Measurements from ENCODE around the gene RASL11B.
A peak's percentile ranks its signal among the peaks of the same experiment; 100 is the strongest.
"Not testable (repeated sequence)": the region's sequence is repeated elsewhere in the genome, so short reads cannot be mapped to it uniquely, and the experiment has no call there.

Gene RASL11B, protein sequence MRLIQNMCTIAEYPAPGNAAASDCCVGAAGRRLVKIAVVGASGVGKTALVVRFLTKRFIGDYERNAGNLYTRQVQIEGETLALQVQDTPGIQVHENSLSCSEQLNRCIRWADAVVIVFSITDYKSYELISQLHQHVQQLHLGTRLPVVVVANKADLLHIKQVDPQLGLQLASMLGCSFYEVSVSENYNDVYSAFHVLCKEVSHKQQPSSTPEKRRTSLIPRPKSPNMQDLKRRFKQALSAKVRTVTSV

DNA sequence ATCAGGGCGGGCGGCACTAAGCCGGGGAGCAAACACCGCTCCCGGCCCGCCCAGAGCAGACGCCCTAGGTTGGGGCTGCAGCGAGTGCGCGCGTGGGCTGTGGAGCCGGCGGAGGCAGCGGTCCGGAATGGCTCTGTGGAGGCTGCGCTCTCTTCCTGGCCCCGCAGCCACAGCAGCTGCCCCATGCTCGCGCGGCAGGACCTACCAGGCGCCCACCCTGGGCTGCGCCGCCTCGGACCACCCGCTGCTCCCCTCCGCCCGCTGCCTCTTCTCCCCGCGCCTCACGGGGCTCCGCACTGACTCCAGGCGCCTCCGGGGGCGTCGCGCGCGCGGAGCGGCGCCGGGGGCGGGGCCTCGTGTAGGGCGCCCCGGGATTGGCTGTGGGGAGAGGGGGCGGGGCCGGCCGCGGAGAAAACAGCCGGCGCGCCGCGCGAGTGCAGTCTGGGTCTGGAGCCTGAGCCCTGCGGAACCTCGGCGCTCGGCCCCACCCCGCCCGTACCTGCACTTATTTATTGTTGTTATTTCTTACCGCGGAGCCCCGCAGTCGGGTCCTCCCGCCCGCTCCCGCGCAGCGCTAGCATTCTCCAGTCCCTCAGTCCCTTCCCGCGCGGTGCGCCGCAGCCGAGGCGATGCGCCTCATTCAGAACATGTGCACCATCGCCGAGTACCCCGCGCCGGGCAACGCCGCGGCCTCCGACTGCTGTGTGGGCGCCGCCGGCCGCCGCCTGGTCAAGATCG, at the start of gene RASL11B:
Gene RASL11B, plus strand, starts transcription at position 439 of the 738 bp plus-strand sequence. Its CDS starts 191 bp downstream, at position 630.
- H3K4me1 Mint-ChIP-seq (ENCODE audit: low read depth) = peaks cover 14% of the 10 kb centered on the region
- H3K36me3 Mint-ChIP-seq = peaks cover 5% of the 10 kb centered on the region
- H3K9me3 Mint-ChIP-seq (ENCODE audit: low read depth) = peaks cover 5% of the 10 kb centered on the region
- H3K27me3 Mint-ChIP-seq = peaks cover 32% of the 10 kb centered on the region
- no peak within 1 kb of the TSS for H3K27ac Mint-ChIP-seq
- H3K4me3 Mint-ChIP-seq = peak within 1 kb of the TSS; percentile 85

DNA sequence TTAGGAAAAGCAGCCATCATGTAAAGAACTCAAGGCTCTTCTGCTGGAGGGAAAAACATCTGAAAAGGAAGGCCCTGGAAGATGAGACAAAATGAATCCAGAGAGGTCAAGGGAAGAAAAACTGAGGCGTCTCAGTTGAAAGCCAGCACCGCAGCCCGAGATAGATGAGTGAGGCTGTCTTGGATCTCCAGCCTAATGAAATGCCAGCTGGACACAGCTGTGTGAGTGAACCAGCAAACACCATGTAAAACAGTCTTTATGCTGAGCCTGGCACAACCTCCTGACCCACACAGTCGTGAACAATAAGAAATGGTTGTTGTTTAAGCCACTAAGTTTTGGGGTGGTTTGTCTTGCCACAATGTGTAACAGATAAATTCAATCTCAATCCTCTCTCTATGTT, 48.6 kb upstream of the RASL11B start:
- no peaks in the 10 kb centered on the region for H3K36me3 Mint-ChIP-seq
- H3K9me3 Mint-ChIP-seq (ENCODE audit: low read depth) = no peaks in the 10 kb centered on the region
- no peaks in the 10 kb centered on the region for H3K4me1 Mint-ChIP-seq (ENCODE audit: low read depth)
- peaks cover 2% of the 10 kb centered on the region for H3K27me3 Mint-ChIP-seq
- no peak overlapping the region for H3K4me3 Mint-ChIP-seq
- no peak overlapping the region for H3K27ac Mint-ChIP-seq

DNA sequence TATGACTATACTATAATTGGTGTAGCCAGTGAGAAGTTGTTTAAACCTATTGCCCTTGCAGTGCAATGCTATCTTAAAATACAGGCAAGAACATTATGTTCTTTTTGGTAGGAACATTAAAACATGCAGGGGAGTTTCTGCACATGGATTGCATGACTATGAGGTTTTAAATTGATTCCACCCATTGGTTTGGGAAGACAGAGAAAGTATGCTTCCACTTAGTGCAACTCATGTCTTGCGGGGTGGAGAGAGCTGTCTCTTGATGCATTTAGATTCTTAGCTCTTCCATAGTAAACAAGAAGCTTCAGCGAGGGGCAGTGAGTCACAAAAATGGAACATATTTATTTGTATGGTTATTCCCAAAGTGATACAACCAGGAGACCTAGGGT, 39.5 kb upstream of the RASL11B start:
- Mint-ChIP-seq H3K27ac (no peak overlapping the region), H3K4me1 (ENCODE audit: low read depth) (peaks cover 34% of the 10 kb centered on the region), H3K9me3 (ENCODE audit: low read depth) (no peaks in the 10 kb centered on the region), H3K4me3 (no peak overlapping the region), H3K36me3 (no peaks in the 10 kb centered on the region), H3K27me3 (no peaks in the 10 kb centered on the region)

DNA sequence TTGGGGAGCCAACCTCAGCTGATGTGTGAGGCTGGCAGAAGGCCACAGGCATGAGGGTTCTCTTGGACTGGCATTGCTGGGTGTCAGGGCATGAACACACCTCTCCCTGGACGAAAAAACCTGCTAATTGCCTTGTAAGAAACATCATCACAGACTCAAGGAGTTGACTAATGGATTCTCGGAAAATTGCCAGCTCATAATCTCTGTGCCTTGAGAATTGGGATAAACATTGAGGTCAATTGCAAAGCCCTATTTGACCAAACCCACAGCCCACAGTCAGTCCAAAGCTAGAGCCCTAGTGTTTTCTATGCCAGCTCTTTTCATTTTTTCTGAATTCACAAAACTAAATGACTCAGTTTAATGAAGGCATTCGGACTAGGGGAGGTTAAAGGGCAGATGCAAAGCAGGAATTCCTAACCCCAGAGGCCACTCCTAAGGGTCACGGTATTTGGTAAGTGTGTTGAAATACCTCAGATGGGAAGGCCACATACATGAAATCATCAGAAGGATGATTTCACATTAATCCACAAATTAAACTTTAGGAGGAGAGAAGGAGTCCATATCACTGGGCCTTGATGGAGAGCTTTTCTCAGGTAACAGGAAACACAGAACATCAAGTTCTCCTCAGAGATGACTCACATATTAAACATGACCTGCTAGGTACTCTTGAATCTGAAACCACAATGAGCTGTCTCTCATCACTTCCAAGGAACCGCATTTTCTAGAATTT, 39.0 kb upstream of the RASL11B start:
- Mint-ChIP-seq H3K36me3 (no peaks in the 10 kb centered on the region), H3K4me1 (ENCODE audit: low read depth) (peaks cover 34% of the 10 kb centered on the region), H3K9me3 (ENCODE audit: low read depth) (no peaks in the 10 kb centered on the region), H3K27me3 (no peaks in the 10 kb centered on the region), H3K4me3 (no peak overlapping the region), H3K27ac (peak overlapping the region; percentile 68)

DNA sequence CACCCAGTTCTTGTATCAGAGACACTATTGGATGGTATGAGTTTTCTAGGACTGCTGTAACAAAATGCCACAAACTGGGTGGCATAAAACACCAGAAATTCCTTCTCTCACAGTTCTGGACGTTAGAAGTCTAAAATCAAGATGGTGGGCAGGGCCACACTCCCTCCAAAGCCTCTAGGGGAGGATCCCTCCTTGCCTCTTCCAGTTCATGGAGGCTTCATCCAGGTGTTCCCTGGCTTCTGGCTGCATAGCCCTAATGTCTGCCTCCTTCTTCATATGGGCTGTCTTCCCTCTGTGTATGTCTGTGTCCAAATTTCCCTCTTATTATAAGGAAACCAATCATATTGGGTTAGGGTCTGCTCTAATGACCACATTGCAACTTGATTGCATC, 38.4 kb upstream of the RASL11B start:
- peaks cover 34% of the 10 kb centered on the region for H3K4me1 Mint-ChIP-seq (ENCODE audit: low read depth)
- no peak overlapping the region for H3K27ac Mint-ChIP-seq
- H3K36me3 Mint-ChIP-seq = no peaks in the 10 kb centered on the region
- H3K27me3 Mint-ChIP-seq = no peaks in the 10 kb centered on the region
- H3K4me3 Mint-ChIP-seq = no peak overlapping the region
- H3K9me3 Mint-ChIP-seq (ENCODE audit: low read depth) = no peaks in the 10 kb centered on the region

DNA sequence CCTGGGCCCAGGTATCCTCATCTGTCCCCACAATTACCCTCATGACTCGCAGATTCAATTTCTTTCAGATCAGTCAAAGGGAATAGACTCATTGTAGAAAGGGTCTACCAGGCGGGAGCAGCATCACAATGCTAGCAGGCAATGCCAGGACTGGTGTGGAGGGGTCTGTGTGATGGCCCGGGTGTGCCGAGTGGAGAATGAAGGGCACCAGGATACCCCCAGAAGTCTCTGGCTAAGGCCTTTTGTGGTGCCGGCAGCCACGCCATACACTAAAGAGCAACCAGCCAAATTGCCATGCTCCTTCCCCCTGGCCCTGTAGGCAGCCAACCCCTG, 37.9 kb upstream of the RASL11B start:
- Mint-ChIP-seq H3K4me1 (ENCODE audit: low read depth) (peaks cover 34% of the 10 kb centered on the region), H3K4me3 (no peak overlapping the region), H3K9me3 (ENCODE audit: low read depth) (no peaks in the 10 kb centered on the region), H3K27ac (peak overlapping the region; percentile 54), H3K27me3 (no peaks in the 10 kb centered on the region), H3K36me3 (no peaks in the 10 kb centered on the region)

DNA sequence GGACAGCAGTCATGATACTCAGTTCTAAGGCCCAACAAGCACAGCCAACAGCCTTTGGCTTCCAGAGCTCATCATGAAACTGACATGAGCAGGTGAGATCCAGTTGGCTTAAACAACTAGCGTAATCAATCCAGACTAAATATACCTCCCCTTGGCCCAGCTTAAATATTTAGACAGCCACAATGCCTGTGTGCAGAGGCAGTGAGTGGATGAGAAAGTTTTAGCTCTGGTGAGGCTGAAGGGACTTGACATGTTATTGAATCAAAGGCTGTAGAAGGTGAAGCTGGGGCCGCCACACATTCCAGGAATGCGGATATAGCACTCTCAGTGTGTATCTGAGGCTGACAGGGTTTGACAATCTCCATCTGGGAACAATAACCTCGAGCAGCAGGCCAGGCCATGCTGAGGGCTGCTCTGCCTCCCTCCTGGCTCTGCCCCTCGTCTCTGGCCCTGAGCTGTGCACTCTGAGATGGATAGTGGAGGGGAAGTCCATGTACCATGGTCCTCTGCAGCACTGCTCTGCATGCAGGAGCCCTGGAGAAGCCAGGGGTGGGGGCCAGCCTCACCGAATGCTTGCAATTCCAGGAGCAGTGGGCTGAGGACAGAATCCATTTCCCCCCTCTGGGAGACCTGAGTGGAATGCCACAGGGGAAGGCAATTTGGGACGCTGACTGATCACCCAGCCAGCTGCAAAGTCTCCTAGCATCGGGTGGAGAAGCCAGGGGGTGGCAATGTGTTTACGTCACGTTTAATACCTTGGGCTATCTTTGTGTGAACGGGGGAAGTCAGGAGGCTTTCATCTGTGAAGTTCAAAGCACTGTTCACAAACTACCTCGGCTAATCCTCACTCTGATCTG, 37.3 kb upstream of the RASL11B start:
- peak overlapping the region; percentile 54 for H3K27ac Mint-ChIP-seq

DNA sequence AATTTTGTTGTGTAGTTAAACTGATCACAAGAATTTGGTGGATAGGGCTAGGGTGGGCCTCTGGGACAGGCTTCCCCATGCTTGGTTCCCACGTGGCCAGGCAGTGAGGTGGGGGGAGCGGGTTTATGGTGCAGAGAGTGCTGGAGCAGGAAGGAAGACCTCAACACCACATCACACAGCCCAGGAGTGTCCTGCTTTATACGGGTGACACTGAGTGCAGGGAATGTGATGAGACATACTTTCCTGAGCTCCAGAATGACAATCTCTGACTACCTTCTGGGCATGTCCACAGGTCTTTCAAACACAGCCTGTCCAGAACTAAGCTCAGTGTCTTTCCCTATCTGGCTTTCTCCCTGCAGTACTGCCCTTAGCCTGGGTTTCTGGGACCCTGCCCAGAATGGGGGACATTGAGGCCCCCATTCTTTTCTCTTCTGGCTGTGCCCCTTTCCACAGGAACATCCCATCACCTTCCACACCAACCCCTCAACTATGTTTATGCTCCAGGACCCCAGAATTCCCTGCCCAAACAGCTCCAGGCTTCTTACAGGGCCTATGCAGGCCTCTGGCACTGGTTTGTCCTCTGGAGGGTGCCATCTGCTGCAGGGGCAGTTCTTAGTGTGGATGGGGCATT, 36.5 kb upstream of the RASL11B start:
- peaks cover 34% of the 10 kb centered on the region for H3K4me1 Mint-ChIP-seq (ENCODE audit: low read depth)
- H3K27me3 Mint-ChIP-seq = no peaks in the 10 kb centered on the region
- no peaks in the 10 kb centered on the region for H3K9me3 Mint-ChIP-seq (ENCODE audit: low read depth)
- no peak overlapping the region for H3K4me3 Mint-ChIP-seq
- H3K27ac Mint-ChIP-seq = no peak overlapping the region
- H3K36me3 Mint-ChIP-seq = no peaks in the 10 kb centered on the region

More for the DNA sequence above, 37.3 kb upstream of the RASL11B start:
- H3K4me1 Mint-ChIP-seq (ENCODE audit: low read depth) = peaks cover 34% of the 10 kb centered on the region
- H3K4me3 Mint-ChIP-seq = no peak overlapping the region
- H3K9me3 Mint-ChIP-seq (ENCODE audit: low read depth) = no peaks in the 10 kb centered on the region
- no peaks in the 10 kb centered on the region for H3K36me3 Mint-ChIP-seq
- H3K27me3 Mint-ChIP-seq = no peaks in the 10 kb centered on the region

DNA sequence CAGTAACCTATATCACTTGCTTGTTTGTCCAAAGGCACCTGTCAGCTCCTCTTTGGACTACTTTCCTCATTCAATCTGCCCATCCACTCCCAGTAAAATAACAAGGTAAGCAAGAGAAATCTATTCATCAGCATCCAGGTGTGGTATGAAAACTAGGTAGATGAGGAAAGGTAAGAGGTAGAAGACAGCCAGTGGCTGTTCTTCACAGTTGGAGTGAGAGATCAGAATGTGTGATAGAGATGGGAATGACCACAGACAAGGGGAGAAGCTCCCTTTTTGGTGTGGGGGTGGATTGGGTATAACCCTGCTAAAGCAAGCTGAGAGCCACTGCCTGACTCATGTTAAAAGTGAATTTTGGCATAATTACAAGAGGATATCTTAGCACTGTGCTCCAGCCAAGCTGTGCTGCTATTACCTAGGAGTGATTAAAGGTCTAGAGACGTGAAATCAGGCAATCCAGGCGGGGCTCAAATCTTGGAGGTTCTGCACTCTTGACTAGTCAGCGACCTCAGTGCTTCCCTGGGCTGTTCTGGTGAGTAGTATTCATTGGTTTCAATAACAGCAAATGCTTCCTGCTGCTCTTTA, 28.1 kb upstream of the RASL11B start:
- Mint-ChIP-seq H3K9me3 (ENCODE audit: low read depth) (no peaks in the 10 kb centered on the region), H3K27me3 (peaks cover 7% of the 10 kb centered on the region), H3K4me3 (no peak overlapping the region), H3K36me3 (no peaks in the 10 kb centered on the region), H3K4me1 (ENCODE audit: low read depth) (no peaks in the 10 kb centered on the region), H3K27ac (no peak overlapping the region)

DNA sequence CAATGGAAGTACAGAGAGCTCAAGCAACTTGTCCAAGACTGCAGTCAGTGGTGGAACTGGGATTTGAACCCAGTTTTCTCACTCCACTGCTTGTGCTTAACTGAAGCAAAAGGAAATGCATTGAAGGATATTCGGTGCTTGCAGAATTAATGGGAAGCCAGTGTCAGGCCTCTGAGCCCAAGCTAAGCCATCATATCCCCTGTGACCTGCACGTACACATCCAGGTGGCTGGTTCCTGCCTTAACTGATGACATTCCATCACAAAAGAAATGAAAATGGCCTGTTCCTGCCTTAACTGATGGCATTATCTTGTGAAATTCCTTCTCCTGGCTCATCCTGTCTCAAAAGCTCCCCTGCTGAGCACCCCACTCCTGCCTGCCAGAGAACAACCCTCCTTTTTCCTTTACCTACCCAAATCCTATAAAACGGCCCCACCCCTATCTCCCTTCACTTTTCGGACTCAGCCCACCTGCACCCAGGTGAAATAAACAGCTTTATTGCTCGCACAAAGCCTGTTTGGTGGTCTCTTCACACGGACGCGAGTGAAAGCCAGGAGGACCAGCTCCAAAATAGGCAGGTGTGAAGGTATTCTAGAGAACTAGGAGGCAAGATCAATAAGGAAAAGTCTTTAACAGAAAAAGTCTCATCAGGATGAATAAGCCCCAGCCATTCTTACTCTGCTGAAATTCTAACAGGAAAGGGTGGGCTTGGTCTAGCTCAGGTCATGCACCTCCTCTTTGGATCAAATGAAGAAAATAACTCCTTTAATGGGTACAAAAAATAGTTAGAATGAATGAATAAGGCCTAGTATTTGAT, 27.3 kb upstream of the RASL11B start:
- H3K9me3 Mint-ChIP-seq (ENCODE audit: low read depth); H3K27me3 Mint-ChIP-seq; H3K27ac Mint-ChIP-seq; H3K4me3 Mint-ChIP-seq; H3K4me1 Mint-ChIP-seq (ENCODE audit: low read depth); H3K36me3 Mint-ChIP-seq: not testable (repeated sequence)

DNA sequence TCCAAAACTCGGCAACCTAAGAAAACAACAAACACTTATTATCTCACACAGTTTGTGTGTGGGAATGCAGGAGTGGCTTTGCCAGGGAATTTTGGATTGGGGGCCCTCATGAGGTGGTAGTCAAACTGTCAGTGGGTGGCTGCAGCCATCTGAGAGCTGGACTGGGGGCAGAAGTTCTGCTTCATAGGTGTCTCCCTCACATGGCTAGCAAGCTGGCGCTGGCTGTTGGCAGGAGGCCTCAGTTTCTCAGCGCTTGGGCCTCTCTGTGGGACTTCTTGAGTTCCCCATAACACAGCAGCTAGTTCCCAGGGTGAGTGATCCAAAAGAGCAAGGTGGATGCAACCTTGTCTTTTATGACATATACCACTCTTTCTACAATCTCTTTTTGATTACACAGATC, 26.0 kb upstream of the RASL11B start:
- no peaks in the 10 kb centered on the region for H3K9me3 Mint-ChIP-seq (ENCODE audit: low read depth)
- H3K27me3 Mint-ChIP-seq = peaks cover 7% of the 10 kb centered on the region
- no peak overlapping the region for H3K4me3 Mint-ChIP-seq
- H3K4me1 Mint-ChIP-seq (ENCODE audit: low read depth) = no peaks in the 10 kb centered on the region
- H3K27ac Mint-ChIP-seq = no peak overlapping the region
- no peaks in the 10 kb centered on the region for H3K36me3 Mint-ChIP-seq

DNA sequence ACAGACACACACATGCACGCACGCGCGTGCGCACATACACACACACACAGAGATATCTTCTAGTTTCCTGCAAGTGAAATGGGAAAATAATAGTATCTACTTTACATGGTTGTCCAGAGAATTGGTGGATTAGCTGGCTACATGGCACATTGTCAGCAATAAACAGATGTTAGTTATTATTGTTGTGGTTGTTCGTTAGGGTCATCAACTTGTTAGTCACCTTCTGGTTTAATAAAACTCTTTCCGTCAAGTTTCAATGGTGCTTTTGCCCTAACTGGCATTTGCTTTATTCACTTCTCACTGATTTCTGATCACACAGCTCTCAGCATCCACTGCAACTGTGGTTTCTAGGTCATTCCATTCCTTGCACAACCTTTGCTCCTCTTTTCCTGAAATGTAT, 25.4 kb upstream of the RASL11B start:
- H3K4me1 Mint-ChIP-seq (ENCODE audit: low read depth) = no peaks in the 10 kb centered on the region
- no peaks in the 10 kb centered on the region for H3K36me3 Mint-ChIP-seq
- H3K4me3 Mint-ChIP-seq = no peak overlapping the region
- peaks cover 7% of the 10 kb centered on the region for H3K27me3 Mint-ChIP-seq
- H3K9me3 Mint-ChIP-seq (ENCODE audit: low read depth) = no peaks in the 10 kb centered on the region
- no peak overlapping the region for H3K27ac Mint-ChIP-seq

DNA sequence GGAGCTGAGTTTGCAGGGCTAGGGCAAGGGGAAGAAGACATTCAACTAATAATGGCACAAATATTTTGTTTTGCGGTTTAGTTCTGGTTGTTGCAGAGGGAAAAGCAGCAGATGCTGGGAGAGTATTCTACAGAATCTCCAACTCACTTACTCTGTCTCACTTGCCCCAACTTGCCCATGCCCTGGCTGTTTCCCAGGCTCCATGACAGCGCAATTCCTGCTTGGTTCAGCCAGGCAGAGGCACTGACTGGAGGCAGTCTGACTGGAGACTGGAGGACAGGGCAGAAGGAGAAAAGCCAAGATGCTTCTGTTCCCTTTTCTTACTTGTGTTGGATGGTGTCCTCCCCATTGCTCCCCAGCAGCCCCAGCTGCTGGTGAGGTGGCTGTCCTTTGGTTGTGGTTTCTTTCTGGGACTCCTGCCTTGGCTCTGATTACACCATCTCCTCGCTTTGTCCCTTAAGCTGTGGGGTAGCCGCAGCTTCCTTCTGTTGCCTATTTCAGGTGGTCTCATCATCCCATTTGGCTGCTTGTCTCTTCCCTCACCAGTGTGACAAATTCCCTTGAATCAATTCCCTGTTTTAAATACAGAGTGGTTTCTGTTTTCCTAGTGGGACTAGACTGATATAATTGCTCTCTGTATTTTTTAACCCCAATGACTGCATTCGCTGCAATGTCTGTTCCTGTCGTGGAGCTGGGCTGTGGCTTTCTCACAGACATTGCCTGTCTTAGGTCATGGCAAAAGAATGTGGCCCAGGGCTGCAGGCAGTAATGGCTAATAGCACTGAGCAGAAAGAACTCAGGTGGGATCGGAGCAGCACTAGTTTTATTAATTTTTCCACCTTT, 24.2 kb upstream of the RASL11B start:
- no peaks in the 10 kb centered on the region for H3K27me3 Mint-ChIP-seq
- H3K4me3 Mint-ChIP-seq = no peak overlapping the region
- H3K27ac Mint-ChIP-seq = no peak overlapping the region
- no peaks in the 10 kb centered on the region for H3K4me1 Mint-ChIP-seq (ENCODE audit: low read depth)
- H3K9me3 Mint-ChIP-seq (ENCODE audit: low read depth) = no peaks in the 10 kb centered on the region
- no peaks in the 10 kb centered on the region for H3K36me3 Mint-ChIP-seq
